Stimulated activated naive CD8-positive, alpha-beta T cell treated with anti-CD3 and anti-CD28 coated beads, Interleukin-15, Interleukin-2, amounts not matched to agents 100 ng/mL and 50 ng/mL, for 24 hours (primary cell): Measurements from ENCODE around the gene LRRC8D.
"Not testable (repeated sequence)": the region's sequence is repeated elsewhere in the genome, so short reads cannot be mapped to it uniquely, and the experiment has no call there.

Source experiments
- H3K27ac Mint-ChIP-seq: one replicate; pipeline ENCODE4 v1.8.0; 2021; ENCODE audit warnings: mild to moderate bottlenecking, mixed read lengths
- H3K27me3 Mint-ChIP-seq: one replicate; pipeline ENCODE4 v1.8.0; 2021; ENCODE audit warnings: mixed read lengths
- H3K36me3 Mint-ChIP-seq: one replicate; pipeline ENCODE4 v1.8.0; 2021; ENCODE audit warnings: low read depth, mixed read lengths
- H3K4me1 Mint-ChIP-seq: one replicate; pipeline ENCODE4 v1.8.0; 2021; ENCODE audit warnings: low read depth, mixed read lengths
- H3K4me3 Mint-ChIP-seq: one replicate; pipeline ENCODE4 v1.8.0; 2021; ENCODE audit warnings: mild to moderate bottlenecking, mixed read lengths
- H3K9me3 Mint-ChIP-seq: one replicate; pipeline ENCODE4 v1.8.0; 2021; ENCODE audit warnings: mixed read lengths

Gene LRRC8D

DNA sequence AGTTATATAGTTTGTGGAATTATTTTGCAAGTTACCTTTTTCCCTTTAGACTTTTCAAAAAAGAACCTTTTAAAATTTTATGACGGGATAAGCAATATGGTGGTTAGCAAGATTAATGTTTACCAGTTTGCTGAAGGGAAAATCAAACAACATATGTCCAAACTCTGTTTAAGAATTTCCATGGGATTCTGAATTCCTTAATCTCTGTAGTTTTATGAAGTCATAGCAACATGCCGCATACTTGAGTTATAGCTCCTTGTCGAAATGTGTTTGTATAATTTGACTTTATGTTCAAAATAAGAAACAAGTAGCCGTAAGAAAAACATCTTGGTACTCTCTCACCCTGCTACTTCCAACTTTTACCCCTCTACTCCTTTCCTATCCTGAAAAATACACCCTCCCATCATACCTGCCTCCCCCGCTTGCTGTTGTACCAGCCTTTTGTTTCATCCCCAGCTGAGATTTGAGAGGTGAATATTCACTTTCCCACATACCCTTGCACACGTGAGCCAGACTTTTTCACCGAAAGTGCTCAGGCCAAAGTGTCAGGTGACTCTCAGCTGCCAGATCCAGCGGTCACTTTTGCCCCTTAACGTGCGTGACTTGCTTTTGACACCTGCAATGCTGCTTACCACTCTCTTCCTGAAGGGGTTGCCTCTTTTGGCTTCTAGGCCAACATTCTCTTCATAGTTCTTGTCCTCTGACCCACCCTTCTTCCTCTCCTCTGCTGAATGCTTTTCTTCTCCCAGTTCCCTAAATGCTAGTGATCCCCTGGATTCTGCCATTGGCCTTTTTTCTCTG is 90.6 kb downstream of the LRRC8D start:
- peaks cover 46% of the 10 kb centered on the region for H3K36me3 Mint-ChIP-seq
- no peaks in the 10 kb centered on the region for H3K27me3 Mint-ChIP-seq
- no peak overlapping the region for H3K4me3 Mint-ChIP-seq
- H3K27ac Mint-ChIP-seq = no peak overlapping the region
- H3K9me3 Mint-ChIP-seq = no peaks in the 10 kb centered on the region
- peaks cover 34% of the 10 kb centered on the region for H3K4me1 Mint-ChIP-seq

DNA sequence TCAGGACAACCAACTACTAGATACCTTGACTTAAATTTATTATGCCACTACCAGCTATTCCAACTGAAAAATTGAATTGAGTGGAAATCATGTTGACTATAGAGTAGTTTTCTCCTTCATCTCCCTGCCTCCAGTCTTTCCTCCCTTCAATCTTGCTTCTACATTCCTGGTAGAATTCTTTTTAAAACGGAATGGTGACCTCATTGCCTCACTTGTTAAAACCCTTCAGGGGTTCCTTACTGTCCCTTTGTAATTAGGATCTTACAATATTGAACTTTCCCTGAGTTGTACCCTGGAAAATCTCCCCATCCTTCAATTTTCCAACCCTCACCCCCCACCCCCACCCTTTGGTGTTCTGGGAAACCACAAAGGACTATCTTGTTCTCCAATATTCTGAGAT is 91.2 kb downstream of the LRRC8D start:
- Mint-ChIP-seq H3K9me3 (no peaks in the 10 kb centered on the region), H3K27me3 (no peaks in the 10 kb centered on the region), H3K27ac (no peak overlapping the region), H3K4me1 (peaks cover 27% of the 10 kb centered on the region), H3K4me3 (no peak overlapping the region), H3K36me3 (peaks cover 44% of the 10 kb centered on the region)

- Mint-ChIP-seq H3K27me3 (no peaks in the 10 kb centered on the region), H3K4me3 (no peak overlapping the region), H3K9me3 (no peaks in the 10 kb centered on the region), H3K4me1 (peaks cover 12% of the 10 kb centered on the region), H3K27ac (no peak overlapping the region), H3K36me3 (peaks cover 34% of the 10 kb centered on the region)
Measured at GRCh38 chr1:89913353-89914095, 92.7 kb downstream of the LRRC8D start.

DNA sequence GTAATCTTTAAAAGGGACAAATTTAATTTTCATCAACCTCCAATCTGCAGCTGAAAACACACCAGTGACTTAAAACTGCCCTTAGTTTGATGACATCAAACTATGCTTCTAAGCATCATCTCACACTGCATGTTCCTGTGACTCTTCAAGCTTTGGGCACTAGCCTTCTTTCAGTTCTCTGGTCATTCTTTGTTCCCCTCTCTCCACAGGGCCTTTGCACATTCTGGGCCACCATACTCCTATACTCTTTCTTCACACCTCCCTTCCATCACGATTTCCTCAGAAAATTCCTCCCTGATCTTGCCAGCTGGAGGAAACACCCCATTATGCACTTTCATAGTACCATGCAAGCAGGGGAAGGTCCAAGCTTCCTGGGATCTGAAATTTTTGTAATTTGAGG is 96.5 kb downstream of the LRRC8D start:
- Mint-ChIP-seq H3K9me3 (no peaks in the 10 kb centered on the region), H3K4me1 (peaks cover 7% of the 10 kb centered on the region), H3K27me3 (no peaks in the 10 kb centered on the region), H3K36me3 (peaks cover 30% of the 10 kb centered on the region), H3K4me3 (no peak overlapping the region), H3K27ac (no peak overlapping the region)

DNA sequence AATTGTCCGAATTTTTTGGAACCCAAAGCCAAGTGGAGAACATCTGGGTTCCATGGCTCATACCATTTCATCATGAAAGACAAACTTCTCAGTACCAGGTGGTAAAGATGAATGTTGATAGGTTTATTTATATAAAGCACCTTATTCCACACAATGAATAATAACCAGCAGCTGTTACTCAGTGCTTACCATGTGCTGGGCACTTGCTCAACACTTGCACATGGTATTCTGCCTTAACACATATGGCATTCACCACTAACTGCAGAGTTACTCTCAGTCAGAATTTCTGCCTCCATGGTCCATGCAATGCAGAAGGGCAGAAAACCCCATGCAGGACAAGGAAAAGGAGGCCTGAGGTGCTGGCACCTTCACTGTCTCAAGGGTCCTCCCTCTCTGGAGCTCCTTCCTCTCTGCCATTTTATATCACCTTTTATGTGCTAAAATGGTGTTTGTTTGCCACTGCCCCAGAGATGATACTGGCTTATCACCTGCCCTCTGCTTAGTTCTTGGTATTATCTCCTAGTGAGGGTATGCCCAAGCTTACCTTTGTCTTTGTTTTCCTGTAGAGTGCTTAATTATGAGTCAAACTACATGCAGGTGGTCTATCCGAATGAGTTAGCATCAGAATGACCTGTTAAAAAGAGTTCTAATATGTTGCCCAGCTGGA is 97.4 kb downstream of the LRRC8D start:
- peaks cover 7% of the 10 kb centered on the region for H3K4me1 Mint-ChIP-seq
- H3K9me3 Mint-ChIP-seq = no peaks in the 10 kb centered on the region
- no peak overlapping the region for H3K27ac Mint-ChIP-seq
- H3K4me3 Mint-ChIP-seq = no peak overlapping the region
- H3K36me3 Mint-ChIP-seq = peaks cover 28% of the 10 kb centered on the region
- no peaks in the 10 kb centered on the region for H3K27me3 Mint-ChIP-seq

- Mint-ChIP-seq H3K4me3 (no peak overlapping the region), H3K4me1 (peaks cover 7% of the 10 kb centered on the region), H3K36me3 (peaks cover 32% of the 10 kb centered on the region)
Measured at GRCh38 chr1:89918794-89919155, 97.9 kb downstream of the LRRC8D start.

GRCh38 chr1:89919174-89919573 is 98.3 kb downstream of the LRRC8D start:
- no peaks in the 10 kb centered on the region for H3K27me3 Mint-ChIP-seq
- H3K4me3 Mint-ChIP-seq = no peak overlapping the region
- H3K9me3 Mint-ChIP-seq = no peaks in the 10 kb centered on the region
- H3K4me1 Mint-ChIP-seq = peaks cover 7% of the 10 kb centered on the region
- no peak overlapping the region for H3K27ac Mint-ChIP-seq
- H3K36me3 Mint-ChIP-seq = peaks cover 36% of the 10 kb centered on the region

More at GRCh38 chr1:89918794-89919155, 97.9 kb downstream of the LRRC8D start:
- no peaks in the 10 kb centered on the region for H3K9me3 Mint-ChIP-seq
- H3K27me3 Mint-ChIP-seq = no peaks in the 10 kb centered on the region
- H3K27ac Mint-ChIP-seq = no peak overlapping the region

- no peak overlapping the region for H3K4me3 Mint-ChIP-seq
- H3K36me3 Mint-ChIP-seq = peaks cover 36% of the 10 kb centered on the region
- no peaks in the 10 kb centered on the region for H3K27me3 Mint-ChIP-seq
- H3K4me1 Mint-ChIP-seq = peaks cover 7% of the 10 kb centered on the region
- H3K9me3 Mint-ChIP-seq = no peaks in the 10 kb centered on the region
- H3K27ac Mint-ChIP-seq = no peak overlapping the region
Measured at GRCh38 chr1:89922911-89923310, 102.1 kb downstream of the LRRC8D start.

DNA sequence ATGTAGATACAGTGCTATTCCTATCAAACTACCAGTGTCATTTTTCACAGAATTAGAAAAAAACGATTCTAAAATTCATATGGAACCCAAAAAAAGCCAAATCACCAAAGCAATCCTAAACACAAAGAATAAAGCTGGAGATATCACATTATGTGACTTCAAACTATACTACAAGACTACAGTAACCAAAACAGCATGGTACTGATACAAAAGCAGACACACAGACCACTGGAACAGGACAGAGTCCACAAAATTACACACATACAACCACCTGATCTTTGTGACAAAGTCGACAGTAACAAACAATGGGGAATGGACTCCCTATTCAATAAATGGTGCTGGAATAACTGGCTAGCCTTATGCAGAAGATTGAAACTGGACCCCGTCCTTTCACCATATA is 102.7 kb downstream of the LRRC8D start:
- Mint-ChIP-seq H3K36me3 (peaks cover 40% of the 10 kb centered on the region), H3K4me1 (peaks cover 7% of the 10 kb centered on the region), H3K4me3 (no peak overlapping the region), H3K27ac (no peak overlapping the region), H3K9me3 (no peaks in the 10 kb centered on the region), H3K27me3 (no peaks in the 10 kb centered on the region)

GRCh38 chr1:89924075-89924474 is 103.2 kb downstream of the LRRC8D start:
- H3K27me3 Mint-ChIP-seq, H3K4me3 Mint-ChIP-seq, H3K4me1 Mint-ChIP-seq, H3K9me3 Mint-ChIP-seq, H3K27ac Mint-ChIP-seq: not testable (repeated sequence)
- H3K36me3 Mint-ChIP-seq = peaks cover 42% of the 10 kb centered on the region

- H3K27ac Mint-ChIP-seq = no peak overlapping the region
- H3K4me3 Mint-ChIP-seq = no peak overlapping the region
Measured at GRCh38 chr1:89927049-89927448, 106.2 kb downstream of the LRRC8D start.

GRCh38 chr1:89927478-89927877 is 106.6 kb downstream of the LRRC8D start:
- no peak overlapping the region for H3K27ac Mint-ChIP-seq
- no peak overlapping the region for H3K4me3 Mint-ChIP-seq
- H3K9me3 Mint-ChIP-seq = no peaks in the 10 kb centered on the region
- peaks cover 51% of the 10 kb centered on the region for H3K36me3 Mint-ChIP-seq
- H3K4me1 Mint-ChIP-seq = peaks cover 12% of the 10 kb centered on the region
- H3K27me3 Mint-ChIP-seq = no peaks in the 10 kb centered on the region

More at GRCh38 chr1:89927049-89927448, 106.2 kb downstream of the LRRC8D start:
- Mint-ChIP-seq H3K27me3 (no peaks in the 10 kb centered on the region), H3K4me1 (peaks cover 12% of the 10 kb centered on the region), H3K9me3 (no peaks in the 10 kb centered on the region), H3K36me3 (peaks cover 51% of the 10 kb centered on the region)

DNA sequence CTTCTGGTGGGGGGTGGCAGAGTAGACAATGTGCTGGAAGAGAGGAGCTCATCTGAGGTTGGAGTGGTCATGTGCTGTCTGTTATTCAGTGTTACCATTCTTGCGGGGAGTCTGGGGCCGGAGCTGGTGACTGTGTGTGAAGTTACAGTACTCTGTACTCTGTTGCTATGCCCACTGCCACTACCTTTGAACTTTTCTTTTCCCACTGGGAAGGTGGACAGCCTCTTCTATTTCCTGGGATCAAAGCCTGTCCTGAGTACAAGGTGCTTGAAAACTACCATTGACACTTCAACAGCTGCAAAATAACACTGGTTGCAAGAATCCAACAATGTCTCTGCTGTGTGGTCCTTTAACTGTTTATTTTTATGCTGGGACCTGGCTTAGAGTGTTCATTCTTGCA is 107.7 kb downstream of the LRRC8D start:
- no peak overlapping the region for H3K27ac Mint-ChIP-seq
- H3K4me3 Mint-ChIP-seq = no peak overlapping the region
- H3K4me1 Mint-ChIP-seq = peaks cover 12% of the 10 kb centered on the region
- no peaks in the 10 kb centered on the region for H3K27me3 Mint-ChIP-seq
- no peaks in the 10 kb centered on the region for H3K9me3 Mint-ChIP-seq
- peaks cover 56% of the 10 kb centered on the region for H3K36me3 Mint-ChIP-seq

DNA sequence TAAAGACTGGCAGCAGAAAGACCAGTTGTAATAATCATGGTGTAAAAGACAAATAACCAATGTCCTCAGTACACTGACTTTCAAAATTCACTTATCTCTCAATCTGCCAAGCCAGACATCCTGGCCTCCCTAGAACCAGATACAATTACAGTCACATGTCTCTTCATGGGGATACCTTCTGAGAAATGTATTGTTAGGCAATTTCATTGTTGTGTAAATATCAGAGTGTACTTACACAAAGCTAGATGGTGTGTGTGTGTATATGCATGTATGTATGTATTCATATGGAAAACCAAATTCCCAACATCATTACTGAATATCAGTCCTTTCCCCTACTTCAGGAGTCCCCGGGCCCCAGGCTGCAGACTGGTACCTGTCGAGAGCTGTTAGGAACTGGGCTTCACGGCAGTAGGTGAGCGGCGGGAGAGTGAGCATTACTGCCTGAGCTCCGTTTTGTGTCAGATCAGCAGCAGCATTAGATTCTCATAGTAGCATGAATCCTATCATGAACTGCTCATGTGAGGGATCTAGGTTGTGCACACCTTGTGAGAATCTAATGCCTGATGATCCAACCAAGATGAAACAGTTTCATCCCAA is 108.7 kb downstream of the LRRC8D start:
- H3K4me1 Mint-ChIP-seq = peaks cover 12% of the 10 kb centered on the region
- H3K36me3 Mint-ChIP-seq = peaks cover 56% of the 10 kb centered on the region
- no peaks in the 10 kb centered on the region for H3K27me3 Mint-ChIP-seq
- H3K4me3 Mint-ChIP-seq = no peak overlapping the region
- no peaks in the 10 kb centered on the region for H3K9me3 Mint-ChIP-seq
- no peak overlapping the region for H3K27ac Mint-ChIP-seq

DNA sequence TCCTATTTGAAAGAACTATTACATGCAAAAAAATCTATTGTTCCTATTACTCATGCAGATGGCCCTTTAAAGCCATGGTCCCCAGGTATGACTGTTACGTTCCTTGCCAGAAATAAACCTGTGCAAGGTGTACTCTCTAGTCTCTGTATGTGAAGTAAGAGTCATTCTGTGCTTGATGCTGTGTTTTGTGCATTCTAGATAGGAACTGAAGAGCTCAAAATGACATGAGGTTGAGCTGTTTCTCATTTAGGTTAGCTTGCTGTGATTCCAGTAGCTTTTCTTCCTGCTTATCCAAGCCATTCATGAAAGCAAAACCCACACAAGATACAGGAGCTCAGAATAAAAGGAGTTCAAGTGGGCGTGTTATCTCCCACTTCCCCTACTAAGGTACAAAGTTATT is 109.7 kb downstream of the LRRC8D start:
- H3K27me3 Mint-ChIP-seq = no peaks in the 10 kb centered on the region
- H3K4me3 Mint-ChIP-seq = no peak overlapping the region
- peaks cover 12% of the 10 kb centered on the region for H3K4me1 Mint-ChIP-seq
- no peaks in the 10 kb centered on the region for H3K9me3 Mint-ChIP-seq
- peaks cover 63% of the 10 kb centered on the region for H3K36me3 Mint-ChIP-seq
- no peak overlapping the region for H3K27ac Mint-ChIP-seq
